Measurements from ENCODE around the gene KIF3B. TPM values are rescaled to one million over a fixed set of nuclear protein-coding genes. Genes with fewer than 3 reads are reported as not detected.
"Not testable (repeated sequence)": the region's sequence is repeated elsewhere in the genome, so short reads cannot be mapped to it uniquely, and the experiment has no call there.

The KIF3B gene
- total RNA-seq, 1 donor from 2014 or later, result 19.0 TPM

- no peak for DNase-seq (ENCODE audit: low read depth)
- TF ChIP-seq, protein P1, sequence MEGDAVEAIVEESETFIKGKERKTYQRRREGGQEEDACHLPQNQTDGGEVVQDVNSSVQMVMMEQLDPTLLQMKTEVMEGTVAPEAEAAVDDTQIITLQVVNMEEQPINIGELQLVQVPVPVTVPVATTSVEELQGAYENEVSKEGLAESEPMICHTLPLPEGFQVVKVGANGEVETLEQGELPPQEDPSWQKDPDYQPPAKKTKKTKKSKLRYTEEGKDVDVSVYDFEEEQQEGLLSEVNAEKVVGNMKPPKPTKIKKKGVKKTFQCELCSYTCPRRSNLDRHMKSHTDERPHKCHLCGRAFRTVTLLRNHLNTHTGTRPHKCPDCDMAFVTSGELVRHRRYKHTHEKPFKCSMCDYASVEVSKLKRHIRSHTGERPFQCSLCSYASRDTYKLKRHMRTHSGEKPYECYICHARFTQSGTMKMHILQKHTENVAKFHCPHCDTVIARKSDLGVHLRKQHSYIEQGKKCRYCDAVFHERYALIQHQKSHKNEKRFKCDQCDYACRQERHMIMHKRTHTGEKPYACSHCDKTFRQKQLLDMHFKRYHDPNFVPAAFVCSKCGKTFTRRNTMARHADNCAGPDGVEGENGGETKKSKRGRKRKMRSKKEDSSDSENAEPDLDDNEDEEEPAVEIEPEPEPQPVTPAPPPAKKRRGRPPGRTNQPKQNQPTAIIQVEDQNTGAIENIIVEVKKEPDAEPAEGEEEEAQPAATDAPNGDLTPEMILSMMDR (conservative IDR thresholded peaks at IDR 0.05; ENCODE audit: low read depth, low read length), result no peak
- no peak overlapping the region for H3K4me3 ChIP-seq (ENCODE audit: low read depth, low read length)
Observed at GRCh38 chr20:32337937-32338661, 60.6 kb downstream of the KIF3B start.

GRCh38 chr20:32338665-32339064 lies 61.2 kb downstream of the KIF3B start:
- no peak overlapping the region for H3K4me3 ChIP-seq (ENCODE audit: low read depth, low read length)
- DNase-seq (ENCODE audit: low read depth), result no peak
- TF ChIP-seq, protein P1 (conservative IDR thresholded peaks at IDR 0.05; ENCODE audit: low read depth, low read length), result no peak

DNA sequence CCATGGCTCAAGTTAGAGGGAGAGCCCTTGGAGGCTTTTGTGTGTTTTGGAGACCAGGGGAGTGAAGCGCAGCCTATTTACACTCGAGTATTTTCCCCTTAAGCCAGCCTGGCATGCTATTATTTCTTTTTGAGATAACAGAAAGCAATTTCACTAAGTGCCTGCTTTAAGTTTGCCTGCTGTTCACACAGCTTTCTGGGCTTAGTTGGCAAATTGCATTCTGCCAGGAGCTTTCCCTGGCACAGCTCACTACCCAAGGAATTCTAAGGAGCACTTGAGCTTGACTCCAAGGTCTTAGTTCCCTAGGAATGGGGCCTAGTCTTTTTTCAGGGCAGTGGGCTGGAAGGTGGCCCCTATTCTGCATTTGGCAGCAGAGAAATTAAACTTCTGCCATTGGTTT lies 61.7 kb downstream of the KIF3B start:
- H3K4me3 ChIP-seq (ENCODE audit: low read depth, low read length), result no peak overlapping the region
- no peak for DNase-seq (ENCODE audit: low read depth)
- TF ChIP-seq, protein P1 (conservative IDR thresholded peaks at IDR 0.05; ENCODE audit: low read depth, low read length), result no peak

GRCh38 chr20:32341053-32341452 lies 63.6 kb downstream of the KIF3B start:
- not testable (repeated sequence) for DNase-seq (ENCODE audit: low read depth); H3K4me3 ChIP-seq (ENCODE audit: low read depth, low read length)

- DNase-seq (ENCODE audit: low read depth), result no peak
- TF ChIP-seq, protein P1 (conservative IDR thresholded peaks at IDR 0.05; ENCODE audit: low read depth, low read length), result no peak
- H3K4me3 ChIP-seq (ENCODE audit: low read depth, low read length), result no peak overlapping the region
Observed at GRCh38 chr20:32343439-32343838, 66.0 kb downstream of the KIF3B start.

DNA sequence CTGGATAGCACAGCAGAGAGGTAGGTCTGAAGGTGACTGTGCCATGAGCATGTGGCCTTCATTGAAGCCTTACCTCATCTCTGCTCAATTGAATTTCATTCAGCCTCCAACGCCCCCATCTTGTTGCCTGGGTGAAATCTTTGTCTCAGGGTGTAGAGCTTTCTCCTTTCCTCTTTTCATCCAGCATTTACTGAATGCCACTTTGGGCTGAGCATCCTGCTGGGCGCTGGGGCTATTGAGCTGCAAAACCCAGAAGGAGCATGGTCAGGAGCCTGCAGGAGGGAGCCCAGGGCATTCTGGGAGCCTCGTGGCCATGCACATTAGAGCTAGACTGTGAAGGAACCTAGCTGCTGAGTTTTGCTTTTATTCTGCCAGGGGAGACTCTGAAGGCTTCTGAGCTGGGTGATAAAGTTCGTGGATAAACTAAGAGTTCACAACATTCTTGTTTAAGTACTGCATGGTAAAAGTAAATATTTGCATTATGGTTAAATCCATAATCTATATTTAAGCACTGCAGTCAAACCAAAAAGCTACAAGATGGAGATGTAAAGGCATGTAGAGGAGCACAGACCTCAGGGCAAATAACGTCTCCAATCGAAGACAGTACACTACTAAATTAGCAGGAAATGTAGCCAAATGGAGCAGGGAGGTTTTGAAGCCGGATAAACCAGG lies 67.5 kb downstream of the KIF3B start:
- TF ChIP-seq, protein P1 (conservative IDR thresholded peaks at IDR 0.05; ENCODE audit: low read depth, low read length), result no peak
- no peak for DNase-seq (ENCODE audit: low read depth)
- no peak overlapping the region for H3K4me3 ChIP-seq (ENCODE audit: low read depth, low read length)

DNA sequence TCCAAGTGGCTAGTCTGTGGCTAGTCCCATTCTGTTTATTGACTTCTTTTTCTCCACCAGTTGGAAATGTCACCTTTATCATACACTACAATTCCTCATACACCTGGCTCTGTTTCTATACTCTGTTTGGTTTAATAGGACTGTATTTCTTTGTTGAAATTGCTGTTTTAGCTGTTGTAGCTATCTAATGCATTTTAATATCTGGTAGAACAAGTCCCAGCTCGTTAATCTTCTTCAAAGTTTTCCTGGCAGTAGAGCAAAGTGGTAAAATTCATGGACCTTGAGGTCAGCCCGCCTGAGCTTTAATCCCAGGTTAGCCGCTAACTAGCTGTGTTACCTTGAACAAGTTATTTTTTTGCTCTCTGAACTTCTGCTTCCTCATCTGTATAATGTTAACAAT lies 70.8 kb downstream of the KIF3B start:
- no peak for DNase-seq (ENCODE audit: low read depth)
- TF ChIP-seq, protein P1 (conservative IDR thresholded peaks at IDR 0.05; ENCODE audit: low read depth, low read length), result no peak

More for the DNA sequence above, 70.8 kb downstream of the KIF3B start:
- H3K4me3 ChIP-seq (ENCODE audit: low read depth, low read length), result no peak overlapping the region

Data from epithelial cell of proximal tubule (primary cell).